Gastrocnemius medialis (tissue), 4 donors: ENCODE results near the gene IL5RA.

ENCODE experiments used
- CTCF ChIP-seq, 5 experiments: fragments of 450-650 bp in 3 of 5; fragments of 200-600 bp in 2 of 5; sonication (generic) in 2 of 5; IDR thresholded peaks in 4 of 5; conservative IDR thresholded peaks in 1 of 5; 1 replicate in 4 of 5; 2 replicates in 1 of 5; pipeline ENCODE4 v1.5.1; 2016 to 2019; ENCODE audit warnings: antibody characterized with exemption in 5 of 5, mild to moderate bottlenecking in 3 of 5, moderate library complexity in 3 of 5
- POLR2A ChIP-seq, 2 donors: fragments of 450-650 bp; IDR thresholded peaks; one replicate each; pipeline ENCODE4 v1.6.1; 2017; ENCODE audit warnings: antibody characterized with exemption in 2 of 2, mild to moderate bottlenecking in 2 of 2, moderate library complexity in 2 of 2

GRCh38 chr3:3117651-3118050 lies 7.5 kb upstream of the IL5RA start:
- TF ChIP-seq CTCF (IDR thresholded peaks at IDR 0.05 in 4 of 5, conservative IDR thresholded peaks at IDR 0.05 in 1 of 5), result no peak
- TF ChIP-seq POLR2A (IDR thresholded peaks at IDR 0.05), result no peak
